GM18870 (cell line): Measurements from ENCODE around the gene FARP2.
"Not testable (repeated sequence)": the region's sequence is repeated elsewhere in the genome, so short reads cannot be mapped to it uniquely, and the experiment has no call there.

Experiments
- ATAC-seq: cut with Tn5 transposase; IDR thresholded peaks from one replicate; pipeline ENCODE4 v1.9.1; 2021; ENCODE audit warnings: moderate library complexity; ENCODE audit not compliant: unreplicated experiment

Gene FARP2

DNA sequence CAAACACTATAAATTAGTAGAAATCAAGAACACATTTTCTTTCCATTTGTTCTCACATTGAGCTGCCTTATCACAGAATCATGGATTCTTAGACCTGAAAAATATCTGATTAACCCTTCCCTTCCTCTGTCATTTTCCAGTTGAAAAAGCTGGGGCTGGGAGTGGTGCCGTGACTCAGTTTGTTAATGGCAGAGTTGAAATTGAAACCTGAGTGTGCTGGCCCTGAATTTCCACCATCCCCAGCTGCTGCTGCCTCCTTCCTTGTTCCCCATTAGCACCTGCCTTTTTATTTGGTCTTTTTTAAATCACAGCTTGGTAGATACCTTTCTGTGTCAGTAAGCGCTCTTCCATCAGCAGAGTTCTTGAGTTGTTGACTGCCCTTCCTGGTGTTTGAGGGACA lies 10.6 kb downstream of the FARP2 start:
- ATAC-seq, result no peak

DNA sequence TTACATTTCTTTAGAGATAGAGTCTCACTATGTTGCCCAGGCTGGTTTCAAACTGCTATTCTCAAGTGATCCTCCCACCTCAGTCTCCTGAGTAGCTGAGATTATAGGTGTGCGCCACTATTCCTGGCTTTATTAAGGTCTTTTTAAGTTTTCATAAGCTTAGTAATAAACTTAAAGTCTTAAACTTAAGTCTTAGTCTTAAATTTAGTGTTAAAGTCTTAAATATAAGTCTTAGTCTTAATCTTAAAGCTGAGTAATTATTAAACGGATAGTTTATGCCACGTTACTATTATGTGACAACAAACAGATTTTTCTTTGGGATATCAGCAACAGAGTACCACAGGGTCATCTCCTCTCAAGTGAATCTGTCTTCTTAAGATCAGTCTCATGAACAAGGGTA lies 12.6 kb downstream of the FARP2 start:
- ATAC-seq, result no peak

DNA sequence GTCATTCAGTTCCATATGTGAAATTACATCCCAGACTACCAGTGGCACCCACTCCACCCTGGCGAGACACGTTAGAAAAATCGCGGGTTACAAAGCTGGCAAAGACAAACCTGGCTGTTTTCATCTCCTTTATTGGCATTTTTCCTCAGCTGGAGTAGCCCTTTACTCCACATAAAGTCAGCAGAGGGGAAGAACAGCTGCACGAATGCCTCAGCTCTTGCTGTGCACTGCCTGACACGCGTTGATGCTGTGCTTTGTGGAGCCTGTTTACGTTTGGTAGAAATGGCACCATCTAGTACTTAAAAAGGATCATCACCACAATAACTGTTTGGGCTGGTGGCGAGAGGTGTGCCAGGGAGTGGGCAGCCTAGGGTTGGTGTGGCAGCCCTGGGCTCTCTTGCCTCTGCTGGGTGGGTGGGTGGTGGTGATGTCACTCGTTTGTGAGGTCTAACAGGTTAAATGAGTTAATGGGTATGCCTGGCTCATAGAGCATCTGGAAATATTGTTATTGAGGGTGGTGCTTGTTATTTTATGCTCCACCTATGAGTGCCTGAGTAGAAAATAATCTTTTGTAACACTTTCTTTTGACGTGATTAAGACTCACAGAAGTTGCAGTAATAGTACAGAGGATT lies 16.4 kb downstream of the FARP2 start:
- no peak for ATAC-seq

DNA sequence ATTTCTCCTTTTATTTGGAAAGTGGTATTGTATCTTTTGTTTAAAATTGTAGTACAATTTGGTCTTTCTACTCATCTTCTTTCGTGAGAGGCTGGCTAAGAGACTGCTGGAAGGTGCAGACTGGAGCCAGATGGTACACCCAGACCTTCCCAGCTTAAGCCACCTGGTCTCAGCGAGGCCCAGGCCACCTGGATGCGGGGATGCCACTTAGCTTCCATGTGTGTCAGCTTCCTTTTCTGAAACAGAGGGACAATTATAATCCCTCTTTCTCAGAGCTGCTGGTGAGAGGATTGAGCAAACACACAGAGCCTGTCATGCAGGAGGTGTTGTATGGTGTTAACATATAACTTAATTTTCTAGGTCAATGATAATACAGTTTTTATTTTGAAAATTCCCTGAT lies 17.4 kb downstream of the FARP2 start:
- no peak for ATAC-seq

DNA sequence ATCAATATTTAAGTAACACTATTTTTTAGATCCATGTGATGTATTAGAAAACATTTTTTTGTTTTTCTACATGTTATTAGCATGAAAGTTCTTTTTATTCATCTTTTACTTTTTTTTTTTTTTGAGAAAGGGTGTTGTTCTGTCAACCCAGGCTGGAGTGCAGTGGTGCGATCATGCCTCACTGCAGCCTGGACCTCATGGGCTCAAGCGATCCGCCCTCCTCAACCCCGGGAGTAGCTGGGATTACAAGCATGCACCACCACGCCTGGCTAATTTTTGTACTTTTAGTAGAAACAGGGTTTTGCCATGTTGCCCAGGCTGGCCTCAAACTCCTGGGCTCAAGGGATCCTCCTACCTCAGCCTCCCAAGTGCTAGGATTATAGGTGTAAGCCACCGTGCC lies 17.8 kb downstream of the FARP2 start:
- ATAC-seq, result not testable (repeated sequence)

DNA sequence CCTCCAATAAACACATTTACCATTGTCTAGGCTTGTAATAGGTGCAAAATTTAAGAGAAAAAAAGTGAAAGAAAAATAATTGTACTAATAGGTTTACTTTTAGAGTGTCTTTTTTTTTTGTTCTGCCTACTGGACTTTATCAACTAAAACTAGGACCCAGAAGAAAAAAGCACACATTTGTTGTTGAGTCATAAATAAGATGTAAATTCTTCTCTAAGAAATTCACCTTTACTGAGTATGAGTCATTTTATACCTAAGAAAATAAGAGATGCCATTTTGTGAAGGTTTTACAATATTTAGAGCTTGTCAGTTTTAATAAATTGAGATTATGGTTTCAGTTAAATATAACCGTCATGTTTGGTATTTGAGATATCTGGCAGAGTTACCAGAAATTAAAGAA lies 19.2 kb downstream of the FARP2 start:
- no peak for ATAC-seq

DNA sequence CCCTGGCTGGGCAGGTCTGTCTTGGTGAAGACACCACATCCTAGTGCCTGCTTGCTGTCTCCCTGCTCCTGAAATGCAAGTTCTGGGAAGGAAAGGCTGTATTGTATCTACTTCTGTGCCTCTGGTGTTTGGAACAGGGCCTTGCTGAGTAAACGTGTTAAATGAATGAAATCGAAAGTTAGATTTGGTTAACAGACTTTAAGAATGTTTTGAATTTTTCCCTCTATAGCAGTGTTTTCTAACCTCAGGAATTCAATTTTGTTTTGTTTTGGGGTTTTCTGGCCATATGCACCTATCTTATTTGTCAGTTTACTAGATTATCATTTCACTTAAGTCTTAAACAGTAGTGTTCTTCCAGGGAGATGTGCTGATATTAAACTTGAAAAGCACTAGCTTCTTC lies 20.7 kb downstream of the FARP2 start:
- ATAC-seq, result no peak

DNA sequence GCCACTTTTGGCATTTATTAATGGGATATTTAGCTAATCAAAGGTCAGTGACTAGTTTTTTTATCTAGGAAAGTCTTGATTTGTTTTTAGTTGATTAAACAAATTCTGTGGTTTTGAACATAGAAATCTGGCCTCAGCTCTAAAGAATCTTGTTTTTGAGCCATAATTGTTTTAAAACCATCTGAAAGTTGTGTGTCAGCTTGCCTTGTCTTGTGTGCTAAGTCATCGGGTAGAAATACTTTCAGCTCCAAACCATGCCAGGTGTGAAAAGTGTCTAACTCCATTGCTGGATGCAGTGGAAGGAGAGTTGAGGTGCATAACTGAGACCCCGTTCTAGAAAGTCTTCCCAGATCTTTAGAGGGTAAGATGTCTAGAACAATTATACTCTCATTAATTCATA lies 22.7 kb downstream of the FARP2 start:
- no peak for ATAC-seq

DNA sequence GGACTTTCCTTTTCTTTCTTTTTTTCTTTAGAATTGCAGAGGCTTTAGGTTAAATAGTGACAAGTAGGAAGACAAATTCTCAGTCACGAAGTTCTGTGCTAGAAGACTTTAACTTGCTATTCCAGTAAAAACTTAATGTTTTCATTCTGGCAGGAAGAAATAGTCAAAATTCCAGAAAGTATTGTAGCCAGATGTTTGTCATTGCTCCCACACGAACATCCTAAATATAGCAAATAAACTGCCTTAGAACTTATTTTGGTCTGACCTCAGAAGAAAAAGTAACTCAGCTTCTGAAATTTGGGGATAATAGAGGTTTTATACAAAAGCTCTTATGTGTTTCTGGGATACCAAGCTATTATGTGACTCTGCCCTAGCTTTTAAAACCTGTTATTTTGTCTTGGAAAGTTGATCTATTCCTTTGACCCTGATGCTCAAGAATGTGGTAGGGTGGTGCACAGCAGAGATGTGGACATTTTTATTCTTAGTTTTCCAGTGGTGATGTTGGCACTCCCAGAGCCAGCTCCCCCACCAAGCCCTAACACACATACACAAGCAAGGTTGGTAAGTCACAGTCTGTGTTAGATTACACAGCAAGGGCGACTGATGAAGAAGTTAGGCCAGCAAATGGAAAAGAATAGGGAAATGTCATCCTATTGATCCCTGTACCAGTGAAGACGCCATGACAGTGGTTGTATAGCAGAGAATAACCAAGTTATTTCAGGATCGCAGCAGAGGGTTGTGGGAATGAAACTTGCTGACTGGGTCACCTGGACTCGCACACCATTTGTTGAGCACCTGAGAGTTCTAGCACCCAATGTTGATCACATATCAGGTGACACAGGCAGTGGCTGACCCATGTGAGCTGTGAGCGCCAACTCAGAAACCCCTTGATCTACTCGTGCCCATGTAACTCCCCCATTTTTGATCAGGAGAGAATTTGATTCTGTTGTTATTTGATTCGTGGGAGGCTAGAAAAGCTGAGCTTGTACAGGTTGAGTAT lies 23.7 kb downstream of the FARP2 start:
- ATAC-seq, result no peak

DNA sequence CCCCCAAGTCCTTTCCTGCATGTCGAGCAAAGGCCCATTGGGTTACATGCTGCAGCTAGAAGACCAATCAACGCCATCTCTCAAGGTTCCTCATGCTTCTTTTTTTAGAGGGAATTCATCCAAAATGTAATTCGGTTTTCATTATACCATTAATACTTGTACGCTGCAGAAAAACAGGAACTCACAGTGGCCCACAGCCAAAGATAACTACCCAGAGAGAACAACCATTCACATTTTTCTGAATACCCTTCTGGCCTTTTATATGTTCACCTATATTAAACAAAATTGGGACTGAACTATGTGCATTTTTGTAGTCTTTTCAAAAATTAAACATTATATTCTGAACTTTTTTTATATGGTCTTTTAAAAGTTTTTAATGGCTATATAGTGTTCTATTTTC lies 25.8 kb downstream of the FARP2 start:
- ATAC-seq, result no peak

DNA sequence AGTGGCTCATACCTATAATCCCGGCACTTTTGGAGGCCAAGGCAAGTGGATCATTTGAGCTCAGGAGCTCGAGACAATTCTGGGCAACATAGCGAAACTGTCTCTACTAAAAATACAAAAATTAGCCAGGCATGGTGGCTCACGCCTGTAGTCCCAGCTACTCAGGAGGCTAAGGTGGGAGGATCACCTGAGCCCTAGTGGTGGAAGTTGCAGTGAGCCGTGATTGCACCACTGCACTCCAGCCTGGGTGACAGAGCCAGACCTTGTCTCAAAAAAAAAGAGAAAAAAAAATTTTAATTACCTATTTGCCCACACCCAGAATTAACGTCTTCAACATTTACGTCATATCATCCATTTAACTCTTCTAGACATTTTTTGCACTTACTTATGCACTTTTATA lies 29.4 kb downstream of the FARP2 start:
- ATAC-seq, result not testable (repeated sequence)

DNA sequence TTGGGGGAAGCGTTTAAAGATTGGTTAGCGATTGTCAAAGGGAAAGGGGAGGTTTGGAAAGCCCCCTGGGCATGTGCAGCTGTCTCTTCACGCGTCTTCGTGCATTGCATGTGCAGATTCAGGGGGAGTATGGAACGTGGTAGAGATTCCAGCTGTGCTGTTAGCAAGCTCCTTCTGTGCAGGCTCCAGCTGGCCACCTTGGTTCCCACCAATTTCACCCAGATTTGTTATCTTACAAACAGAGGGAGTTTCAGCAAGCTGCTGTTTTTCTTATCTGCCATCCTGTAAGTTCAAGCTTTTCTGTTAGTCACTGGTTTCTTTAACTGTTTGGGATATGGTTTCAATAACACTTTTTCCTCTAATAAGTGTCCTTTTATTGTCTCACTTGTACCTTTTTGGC lies 30.4 kb downstream of the FARP2 start:
- no peak for ATAC-seq

DNA sequence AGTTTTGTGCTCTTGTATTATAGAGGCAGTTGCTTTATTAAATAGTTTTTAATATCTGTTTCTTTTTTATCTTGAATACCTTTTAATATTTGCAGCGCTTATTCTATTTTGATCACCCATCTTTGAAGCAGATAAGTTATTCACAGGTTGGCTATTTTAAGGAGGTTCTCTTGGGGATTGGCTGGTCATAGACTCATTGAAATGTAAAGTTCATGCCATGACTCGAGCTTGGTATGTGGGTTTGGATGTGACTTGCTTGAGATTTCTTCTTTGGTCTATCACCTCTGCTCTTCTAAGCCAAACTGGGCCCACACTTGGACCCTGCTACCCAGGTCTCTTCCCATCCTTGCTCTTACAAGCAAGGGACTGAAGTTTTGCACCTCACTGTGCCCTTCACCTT lies 33.6 kb downstream of the FARP2 start:
- no peak for ATAC-seq

DNA sequence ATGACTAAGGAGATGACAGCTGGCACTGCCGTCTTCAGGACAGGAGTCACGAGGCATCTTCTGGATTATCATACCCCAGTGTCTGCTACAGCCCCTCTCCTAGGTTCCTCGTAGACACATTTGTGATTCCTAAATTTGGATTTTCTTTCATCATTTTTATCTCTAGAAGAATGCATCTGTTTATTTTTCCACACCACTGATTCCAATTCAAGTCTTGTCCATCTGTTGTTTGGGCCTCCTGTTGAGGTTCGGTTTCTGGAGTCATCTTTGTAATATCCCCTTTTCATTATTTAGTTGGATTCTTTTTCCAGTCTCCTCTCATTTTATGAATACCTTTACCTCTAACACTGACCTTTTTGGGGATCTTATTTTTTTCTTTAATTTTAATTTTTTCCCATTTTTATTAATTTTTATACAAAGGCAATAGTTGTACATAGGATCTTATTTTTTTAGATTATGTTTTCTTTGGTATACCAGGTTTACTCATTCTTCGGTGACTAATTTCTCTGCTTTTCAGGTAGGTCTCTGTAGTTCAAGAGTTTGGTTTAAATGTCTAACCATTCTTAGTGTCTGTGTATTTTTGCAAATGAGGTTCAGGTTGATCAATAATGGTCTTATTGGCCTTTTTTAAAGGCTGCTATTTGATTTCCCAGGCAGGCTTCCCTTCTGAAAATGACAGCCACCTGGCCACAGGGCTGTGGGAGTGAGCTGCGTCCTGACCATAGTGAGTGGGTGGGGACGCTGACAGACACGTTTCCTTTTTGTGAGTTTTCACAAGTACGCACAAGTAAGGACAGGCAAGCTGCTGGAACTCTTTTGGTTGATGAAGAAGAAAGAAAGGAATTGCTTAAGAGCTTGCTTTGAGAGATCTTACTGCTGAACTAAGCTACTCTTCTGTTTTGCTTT lies 34.5 kb downstream of the FARP2 start:
- no peak for ATAC-seq

DNA sequence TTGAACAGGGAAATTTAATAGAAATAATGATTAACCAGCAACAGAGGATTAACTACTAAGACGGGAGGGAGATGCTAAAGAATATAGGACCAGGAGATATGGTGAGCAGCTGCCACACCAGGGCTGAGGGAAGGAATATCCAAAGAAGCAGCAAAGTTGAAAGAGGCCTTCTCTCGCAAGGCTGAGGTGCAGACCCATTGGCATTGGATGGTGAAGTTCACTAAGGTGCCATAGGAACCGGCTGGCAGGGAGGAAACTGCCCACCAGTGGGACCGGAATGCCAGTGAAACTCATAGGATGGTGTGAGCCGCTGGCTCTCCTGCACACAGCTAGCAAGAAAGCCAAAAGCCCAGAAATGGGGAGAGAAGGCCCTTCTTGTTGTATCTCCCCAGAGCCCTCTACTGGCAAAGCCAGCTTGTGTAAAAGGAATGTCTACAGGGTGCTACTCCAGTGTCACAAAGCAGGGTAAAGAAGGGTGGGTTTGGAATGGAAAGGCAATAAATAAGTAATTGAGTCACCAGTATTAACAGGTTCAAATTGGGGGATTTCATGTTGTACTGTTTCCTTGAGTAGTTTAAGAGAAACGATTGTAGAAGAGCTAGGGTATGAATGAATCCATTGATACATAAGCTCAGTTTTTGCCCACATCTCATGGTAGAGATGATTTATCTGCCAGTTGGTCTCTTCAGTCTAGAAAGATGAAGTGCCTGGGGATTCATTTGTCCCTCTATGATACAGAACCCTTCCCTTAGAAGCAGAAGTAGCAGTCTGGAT lies 36.0 kb downstream of the FARP2 start:
- no peak for ATAC-seq

DNA sequence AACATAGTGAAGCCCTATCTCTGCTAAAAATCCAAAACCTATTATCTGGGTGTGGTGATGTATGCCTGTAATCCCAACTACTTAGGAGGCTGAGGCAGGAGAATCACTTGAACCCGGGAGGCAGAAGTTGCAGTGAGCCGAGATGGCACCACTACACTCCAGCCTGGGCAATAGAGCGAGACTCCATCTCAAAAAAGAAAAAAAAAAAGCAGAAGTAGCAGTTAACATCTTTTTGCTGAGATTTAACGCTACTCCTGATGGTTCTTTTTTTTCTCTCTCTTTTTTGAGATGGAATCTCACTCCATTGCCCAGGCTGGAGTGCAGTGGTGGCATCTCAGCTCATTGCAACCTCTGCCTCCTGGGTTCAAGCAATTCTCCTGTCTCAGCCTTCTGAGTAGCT lies 36.7 kb downstream of the FARP2 start:
- not testable (repeated sequence) for ATAC-seq

DNA sequence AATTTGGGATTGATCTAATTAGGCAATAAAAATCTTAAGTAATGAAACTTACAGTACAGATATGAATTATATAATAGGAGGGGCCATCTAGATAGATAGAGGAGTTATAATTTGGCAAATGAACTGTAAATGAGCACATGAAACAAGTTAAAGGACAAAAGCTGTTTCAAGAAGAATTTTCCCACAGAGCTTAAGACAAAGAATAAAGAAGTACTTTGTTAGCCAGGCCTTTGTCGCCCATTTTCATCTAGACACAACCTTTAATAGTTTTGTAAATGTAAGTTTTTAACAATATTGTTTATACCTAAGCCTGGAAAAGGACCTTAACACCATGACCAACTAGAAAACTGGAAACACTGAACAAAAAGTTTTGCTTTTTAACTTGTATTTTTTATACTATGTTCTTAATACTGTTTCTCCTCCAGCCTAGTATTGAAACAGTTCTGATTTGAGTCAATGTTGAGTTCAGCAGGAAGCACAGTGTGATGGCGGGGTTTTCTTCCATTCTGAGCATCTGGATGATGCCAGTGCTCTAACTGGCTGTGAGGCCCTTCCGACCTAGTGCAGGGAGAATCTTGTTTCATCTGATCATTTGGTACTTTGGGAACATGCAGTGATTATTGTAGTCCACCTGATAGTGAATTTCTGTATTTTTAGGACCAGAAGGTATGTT lies 37.6 kb downstream of the FARP2 start:
- no peak for ATAC-seq

DNA sequence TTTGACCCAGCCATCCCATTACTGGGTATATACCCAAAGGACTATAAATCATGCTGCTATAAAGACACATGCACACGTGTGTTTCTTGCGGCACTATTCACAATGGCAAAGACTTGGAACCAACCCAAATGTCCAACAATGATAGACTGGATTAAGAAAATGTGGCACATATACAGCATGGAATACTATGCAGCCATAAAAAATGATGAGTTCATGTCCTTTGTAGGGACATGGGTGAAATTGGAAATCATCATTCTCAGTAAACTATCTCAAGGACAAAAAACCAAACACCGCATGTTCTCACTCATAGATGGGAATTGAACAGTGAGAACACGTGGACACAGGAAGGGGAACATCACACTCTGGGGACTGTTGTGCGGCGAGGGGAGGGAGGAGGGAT lies 40.7 kb downstream of the FARP2 start:
- not testable (repeated sequence) for ATAC-seq

DNA sequence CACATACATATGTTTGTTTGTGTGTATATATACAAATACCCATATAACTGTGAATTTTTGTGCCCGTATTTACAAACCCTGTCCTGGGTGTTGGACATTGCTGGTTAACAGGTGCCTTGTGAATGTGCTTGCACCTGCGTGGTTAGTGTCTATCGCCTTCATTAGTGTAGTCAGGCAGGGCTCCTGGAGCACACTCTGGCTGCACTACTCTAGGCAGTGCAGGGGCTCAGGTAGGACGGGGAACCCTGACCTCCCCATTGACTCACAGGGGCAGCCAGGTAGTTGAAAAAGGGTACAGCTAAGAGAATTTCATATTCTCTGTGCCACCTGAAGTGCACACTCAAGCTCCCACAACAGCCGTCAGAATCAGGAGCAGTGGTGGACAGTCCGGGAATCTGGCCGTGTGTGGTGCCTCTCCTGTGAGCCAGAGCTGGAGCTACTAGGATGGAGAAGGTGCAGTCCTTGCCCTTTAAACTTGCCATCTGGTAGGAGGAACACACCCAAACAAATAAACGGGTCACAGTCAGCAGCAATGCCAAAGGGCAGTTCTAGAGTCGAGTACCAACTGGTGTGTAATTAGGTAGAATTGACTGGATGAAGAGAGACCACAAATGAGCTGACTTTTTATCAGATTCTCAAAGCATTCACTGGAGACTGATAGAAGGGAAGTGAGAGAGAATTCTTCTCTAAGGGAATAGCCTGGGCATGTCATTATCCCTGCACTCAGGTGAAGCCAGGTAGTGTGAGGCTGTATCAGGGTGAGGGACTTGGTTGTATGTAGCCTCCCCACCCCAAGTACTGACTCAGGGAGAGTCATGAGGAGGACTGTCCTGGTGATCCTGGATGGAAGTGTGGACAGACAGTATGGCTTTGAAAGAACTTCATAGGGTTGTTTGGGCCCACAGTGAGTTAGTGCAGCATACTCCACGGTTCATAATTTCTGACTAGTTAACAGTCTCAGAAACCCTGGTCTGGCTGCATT lies 44.1 kb downstream of the FARP2 start:
- ATAC-seq, result no peak
